H1 (cell line): ENCODE results near the gene ASTN1. TPM values are rescaled to one million over a fixed set of nuclear protein-coding genes. Genes with fewer than 3 reads are reported as not detected.

ENCODE experiments used
- CTCF ChIA-PET: fragments of 300-600 bp; sonication (Branson Sonifier 250); formaldehyde crosslinking; loops from one replicate; lab custom pipeline; 2021; ENCODE audit not compliant: partially characterized antibody; lab: Charles Lee
- POLR2A ChIA-PET: fragments of 300-600 bp; sonication (Branson Sonifier 250); formaldehyde crosslinking; loops from one replicate; lab custom pipeline; 2021; ENCODE audit warnings: inconsistent platforms; ENCODE audit not compliant: partially characterized antibody; lab: Charles Lee
- DNase-seq, 2 experiments: peaks; one replicate each; pipeline versions ENCODE4 v3.0.0 to v3.0.0-alpha.2; 2010 to 2022; ENCODE audit warnings: low spot score in 2 of 2, low read depth in 1 of 2, mixed read lengths in 1 of 2
- FAIRE-seq: peaks from 2 replicates; lab custom pipeline; 2011; peaks lifted over from hg19 to GRCh38; lab: Jason Lieb, UNC
- H2AFZ ChIP-seq: 2 replicates; pipeline ENCODE4 v1.8.1; 2012; ENCODE audit warnings: low read length, inconsistent platforms
- H2AK5ac ChIP-seq: 2 replicates; pipeline ENCODE4 v1.6.1; 2013; ENCODE audit warnings: low read depth, low read length
- H2BK120ac ChIP-seq: replicated peaks from 2 replicates; pipeline ENCODE3; 2013; ENCODE audit warnings: low read depth, low read length, inconsistent platforms
- H2BK12ac ChIP-seq: 2 replicates; pipeline ENCODE4 v1.6.1; 2013; ENCODE audit warnings: low read depth, low read length
- H2BK15ac ChIP-seq: 2 replicates; pipeline ENCODE4 v1.6.1; 2013; ENCODE audit warnings: low read length
- H2BK20ac ChIP-seq: 2 replicates; pipeline ENCODE4 v1.6.1; 2013; ENCODE audit warnings: low read length
- H2BK5ac ChIP-seq: 2 replicates; pipeline ENCODE4 v1.6.1; 2013; ENCODE audit warnings: low read depth, low read length
- H3K14ac ChIP-seq: 2 replicates; pipeline ENCODE4 v1.6.1; 2013; ENCODE audit warnings: inconsistent platforms; ENCODE audit not compliant: insufficient read length
- H3K18ac ChIP-seq: 2 replicates; pipeline ENCODE4 v1.6.1; 2013; ENCODE audit warnings: low read length; ENCODE audit errors: extremely low read depth
- H3K23ac ChIP-seq: 2 replicates; pipeline ENCODE4 v1.6.1; 2013; ENCODE audit warnings: inconsistent platforms; ENCODE audit not compliant: insufficient read length
- H3K23me2 ChIP-seq: 2 replicates; pipeline ENCODE4 v1.6.1; 2013; ENCODE audit warnings: low read depth, low read length
- H3K27ac ChIP-seq: 2 replicates; pipeline ENCODE4 v1.6.1; 2011; ENCODE audit warnings: low read depth, low read length, inconsistent platforms
- H3K27me3 ChIP-seq, 4 experiments: replicated peaks in 1 of 4; 1 replicate in 1 of 4; 2 replicates in 3 of 4; pipeline versions ENCODE4 v1.6.1 to v1.8.1; 2011 to 2013; ENCODE audit warnings: low read length in 3 of 4, mild to moderate bottlenecking in 3 of 4, inconsistent platforms in 2 of 4, mixed read lengths in 2 of 4, moderate library complexity in 1 of 4; ENCODE audit not compliant: control insufficient read depth in 3 of 4, insufficient read depth in 3 of 4; ENCODE audit errors: extremely low read depth in 1 of 4
- H3K36me3 ChIP-seq, 4 experiments: 2 replicates each; pipeline versions ENCODE4 v1.6.1 to v1.8.1; 2011 to 2013; ENCODE audit warnings: mild to moderate bottlenecking in 4 of 4, low read length in 3 of 4, moderate library complexity in 2 of 4, control low read depth in 1 of 4, inconsistent platforms in 1 of 4; ENCODE audit not compliant: insufficient read depth in 4 of 4, control insufficient read depth in 2 of 4
- H3K4ac ChIP-seq: replicated peaks from 2 replicates; pipeline ENCODE3; 2013; ENCODE audit warnings: low read length, low read depth, mixed read lengths, inconsistent platforms; ENCODE audit not compliant: insufficient read length
- H3K4me1 ChIP-seq, 4 experiments: replicated peaks in 1 of 4; 1 replicate in 1 of 4; 2 replicates in 3 of 4; pipeline versions ENCODE4 v1.6.1 to v1.8.1; 2011 to 2013; ENCODE audit warnings: low read length in 3 of 4, inconsistent platforms in 2 of 4, mixed read lengths in 1 of 4; ENCODE audit not compliant: insufficient read depth in 4 of 4, control insufficient read depth in 3 of 4
- H3K4me2 ChIP-seq, 2 experiments: 2 replicates each; pipeline versions ENCODE4 v1.6.1 to v1.8.1; 2011 to 2013; ENCODE audit warnings: low read depth in 2 of 2, low read length in 2 of 2, control low read depth in 1 of 2, inconsistent platforms in 1 of 2, mild to moderate bottlenecking in 1 of 2; ENCODE audit not compliant: insufficient read depth in 1 of 2
- H3K4me3 ChIP-seq, 4 experiments: fragments of 200-600, 300-600 bp in 1 of 4; sonication (generic), shearing (Covaris generic), sonication (Bioruptor Twin) in 1 of 4; 2 replicates each; pipeline versions ENCODE4 v1.5.1 to v1.8.1; 2011 to 2016; ENCODE audit warnings: low read length in 4 of 4, low read depth in 3 of 4, control low read depth in 2 of 4, inconsistent platforms in 2 of 4, mild to moderate bottlenecking in 2 of 4, mixed read lengths in 1 of 4, moderate library complexity in 1 of 4; ENCODE audit not compliant: insufficient read depth in 2 of 4; ENCODE audit errors: extremely low read depth in 1 of 4
- H3K56ac ChIP-seq: replicated peaks from 2 replicates; pipeline ENCODE3; 2013; ENCODE audit warnings: low read depth, mild to moderate bottlenecking, mixed read lengths, low read length, inconsistent platforms; ENCODE audit not compliant: insufficient read length
- H3K79me1 ChIP-seq: 2 replicates; pipeline ENCODE4 v1.6.1; 2013; ENCODE audit warnings: low read depth, low read length, control low read depth
- H3K79me2 ChIP-seq, 2 experiments: 2 replicates each; pipeline versions ENCODE4 v1.6.1 to v1.8.1; 2012 to 2013; ENCODE audit warnings: low read length in 2 of 2, mild to moderate bottlenecking in 2 of 2, inconsistent platforms in 1 of 2; ENCODE audit not compliant: insufficient read depth in 2 of 2, control insufficient read depth in 1 of 2
- H3K9ac ChIP-seq, 4 experiments: replicated peaks in 1 of 4; 1 replicate in 1 of 4; 2 replicates in 3 of 4; pipeline versions ENCODE4 v1.6.1 to v1.8.1; 2011 to 2013; ENCODE audit warnings: low read depth in 3 of 4, low read length in 3 of 4, control low read depth in 2 of 4, mild to moderate bottlenecking in 2 of 4, moderate library complexity in 2 of 4, inconsistent platforms in 1 of 4; ENCODE audit errors: extremely low read depth in 1 of 4
- H3K9me3 ChIP-seq, 2 experiments: 2 replicates each; pipeline versions ENCODE4 v1.6.1 to v1.8.1; 2012 to 2013; ENCODE audit warnings: mild to moderate bottlenecking in 2 of 2, moderate library complexity in 2 of 2, control low read depth in 1 of 2, inconsistent platforms in 1 of 2, low read depth in 1 of 2, low read length in 1 of 2, mixed read lengths in 1 of 2; ENCODE audit not compliant: insufficient read depth in 2 of 2
- H4K20me1 ChIP-seq, 2 experiments: replicated peaks in 1 of 2; 2 replicates each; pipeline versions ENCODE3 to v1.8.1; 2011 to 2013; ENCODE audit warnings: inconsistent platforms in 2 of 2, low read length in 2 of 2, mild to moderate bottlenecking in 1 of 2; ENCODE audit not compliant: insufficient read depth in 2 of 2, control insufficient read depth in 1 of 2
- H4K5ac ChIP-seq: 2 replicates; pipeline ENCODE4 v1.6.1; 2013; ENCODE audit warnings: low read length, low read depth, mixed read lengths, inconsistent platforms; ENCODE audit not compliant: insufficient read length
- H4K8ac ChIP-seq: 2 replicates; pipeline ENCODE4 v1.8.0; 2013; ENCODE audit warnings: mild to moderate bottlenecking, moderate library complexity, low read length, inconsistent platforms; ENCODE audit not compliant: insufficient read depth; ENCODE audit errors: extremely low read depth
- H4K91ac ChIP-seq: replicated peaks from 2 replicates; pipeline ENCODE3; 2013; ENCODE audit warnings: low read length, mixed read lengths, inconsistent platforms; ENCODE audit not compliant: insufficient read length
- SUZ12 ChIP-seq: fragments of 200-600 bp; sonication (generic); IDR thresholded peaks from 2 replicates; pipeline ENCODE4 v1.6.1; 2012; ENCODE audit warnings: mild to moderate bottlenecking, inconsistent platforms, low read length, moderate library complexity, mixed read lengths
- WGBS, 2 experiments: shearing (Covaris generic) in 1 of 2; methylation state at CpG; one replicate each; pipeline versions ENCODE4 v1.1.6 to v1.1.7; 2013 to 2015; ENCODE audit warnings: low lambda C conversion rate in 2 of 2, mixed read lengths in 2 of 2, inconsistent platforms in 1 of 2, low coverage in 1 of 2, missing lambda C conversion rate in 1 of 2; ENCODE audit not compliant: insufficient replicate concordance in 2 of 2, insufficient coverage in 1 of 2, insufficient read length in 1 of 2; ENCODE audit errors: extremely low coverage in 1 of 2, missing lambda C conversion rate in 1 of 2; 5-methylcytosine and 5-hydroxymethylcytosine counted together
- polyA plus RNA-seq, 7 experiments: library from polyadenylated mRNA; depleted of rRNA in 3 of 7; stranded (reverse) in 5 of 7; unstranded in 2 of 7; fragments of >200 nt in 5 of 7; fragments of 200-250 nt in 2 of 7; gene quantifications; 1 replicate in 5 of 7; 2 replicates in 1 of 7; 4 replicates in 1 of 7; pipeline versions ENCODE4 v1.2.1 to v1.2.3, GENCODE V29; 2011 to 2013; ENCODE audit warnings: missing spikeins in 2 of 7, mixed read lengths in 2 of 7
- total RNA-seq: library from RNA; stranded (reverse); fragmentation: NEBNext Ultra II Directional; extraction: Animal tissue kit (Norgen Biotek cat#: 25700); gene quantifications from 2 replicates; pipeline ENCODE4 v1.2.1, GENCODE V29; 2021

The ASTN1 gene
- total and polyA plus RNA-seq, 2 of the 8 experiments (the other 6 are each of a cell fraction or from before 2014, with no cell fraction given) = 2.9 to 4.1 TPM

DNA sequence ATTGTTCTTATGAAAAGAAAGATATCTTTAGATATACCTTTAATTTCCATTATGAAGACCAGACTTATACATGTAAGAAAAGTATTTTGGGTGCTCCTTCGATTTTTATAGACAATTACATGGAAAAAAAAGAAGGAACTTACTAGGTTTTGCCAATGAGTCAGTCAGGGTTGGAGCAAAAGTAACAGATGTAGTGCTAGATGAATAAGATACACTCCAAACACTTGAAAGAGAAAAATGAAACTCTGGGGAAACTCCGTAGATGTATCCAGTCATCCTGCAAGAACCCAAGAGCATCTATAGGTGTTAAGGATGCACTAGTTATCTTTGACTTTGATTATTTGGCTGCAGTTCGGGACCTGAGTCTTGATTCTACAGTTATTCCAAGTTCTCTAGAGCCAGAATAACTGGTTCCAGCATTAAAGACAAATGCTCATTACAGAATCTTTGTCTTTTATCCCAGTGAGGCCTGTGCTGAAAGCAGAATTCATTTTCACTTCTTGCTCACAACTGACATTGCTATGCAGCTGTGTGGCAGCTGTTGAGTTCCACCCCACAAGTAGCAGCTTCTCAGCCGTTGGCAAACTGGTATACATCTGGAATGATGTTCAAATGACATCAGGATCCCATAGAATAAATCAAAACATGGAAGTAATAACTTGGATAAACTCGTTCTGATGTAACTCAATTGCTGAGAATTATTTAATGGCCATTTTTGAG is 326.1 kb downstream of the ASTN1 start:
- Histone ChIP-seq H4K5ac (no peak overlapping the region), H3K79me2 (no peaks in the 10 kb centered on the region), H2BK120ac (no peak overlapping the region), H3K23ac (no peak overlapping the region), H3K4me2 (no peak overlapping the region), H3K27ac (no peak overlapping the region), H4K20me1 (no peaks in the 10 kb centered on the region), H3K14ac (no peak overlapping the region), H3K79me1 (no peaks in the 10 kb centered on the region), H2AFZ (no peak overlapping the region), H3K4ac (no peak overlapping the region), H3K56ac (no peak overlapping the region), H2BK5ac (no peak overlapping the region), H3K9ac (no peak overlapping the region), H2BK12ac (no peak overlapping the region), H3K4me1 (no peaks in the 10 kb centered on the region), H4K91ac (no peak overlapping the region), H3K9me3 (no peaks in the 10 kb centered on the region), H3K23me2 (no peaks in the 10 kb centered on the region), H2BK15ac (no peak overlapping the region), H4K8ac (no peak overlapping the region), H2BK20ac (no peak overlapping the region), H2AK5ac (no peak overlapping the region), H3K27me3 (no peaks in the 10 kb centered on the region), H3K18ac (no peak overlapping the region), H3K36me3 (no peaks in the 10 kb centered on the region), H3K4me3 (no peak overlapping the region)
- DNase-seq = no peak
- TF ChIP-seq SUZ12 = no peak
- POLR2A ChIA-PET = no interaction called here
- WGBS, 2 experiments = 87% methylated on average over 5 of the region's 5 CpGs; no CpG with 5 or more reads in 1 of the 2 experiments
- CTCF ChIA-PET = interaction anchor here (1.4 to 9.0 kb wide), 3 partner anchors 147 to 281 kb away, joined by 5 to 88 read pairs (median 5); no protein-coding TSS in a partner anchor
- FAIRE-seq = no peak
